Measurements from ENCODE around the gene VIPR2.

Gene VIPR2

DNA sequence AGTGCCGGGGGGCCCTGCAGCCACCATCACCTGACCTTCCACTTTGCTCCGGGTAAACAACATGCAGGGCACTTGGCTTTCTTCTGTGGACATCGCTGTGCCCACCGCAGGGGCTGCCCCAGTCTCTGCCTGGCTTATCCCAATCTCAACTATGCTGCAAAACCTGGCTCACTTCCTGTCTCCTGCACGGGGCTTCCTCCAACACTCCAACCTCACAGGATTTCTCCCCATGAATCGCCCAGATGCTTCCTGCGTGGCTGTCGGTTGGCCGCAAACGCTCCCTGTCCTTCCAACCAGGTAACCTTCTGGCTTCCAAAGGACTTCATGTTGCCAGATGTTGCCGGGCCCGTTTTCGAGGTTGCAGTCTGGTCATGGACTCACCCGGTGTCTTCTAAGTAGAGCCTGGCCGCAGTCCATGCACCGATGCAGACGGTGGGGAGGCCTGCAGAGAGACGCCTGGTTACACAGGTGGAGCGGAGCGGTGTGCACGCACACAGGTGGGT is 109.0 kb downstream of the VIPR2 start:
- no peak for DNase-seq

DNA sequence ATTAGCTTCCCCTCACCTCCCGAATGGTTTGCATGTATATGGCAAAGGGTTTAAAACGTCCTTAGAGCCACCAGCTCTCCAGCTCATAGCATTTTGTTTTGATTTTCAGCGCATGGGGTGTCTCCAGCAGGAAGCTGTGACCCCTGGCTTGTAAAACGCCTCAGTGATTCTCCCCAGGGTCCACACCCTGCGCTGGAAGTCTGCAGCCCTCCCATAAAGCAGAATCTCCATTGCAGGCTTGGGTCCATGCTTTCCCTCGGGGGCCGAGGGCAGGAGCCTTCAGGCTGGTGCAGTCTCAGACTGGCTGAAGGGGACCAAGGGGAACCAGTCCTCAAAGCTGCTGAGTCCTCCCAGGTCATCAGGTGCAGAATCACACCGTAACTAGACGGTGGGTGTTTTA is 109.7 kb downstream of the VIPR2 start:
- DNase-seq, result no peak

- DNase-seq, result no peak
These were observed 110.3 kb downstream of the VIPR2 start for GRCh38 chr7:159034394-159034793.

DNA sequence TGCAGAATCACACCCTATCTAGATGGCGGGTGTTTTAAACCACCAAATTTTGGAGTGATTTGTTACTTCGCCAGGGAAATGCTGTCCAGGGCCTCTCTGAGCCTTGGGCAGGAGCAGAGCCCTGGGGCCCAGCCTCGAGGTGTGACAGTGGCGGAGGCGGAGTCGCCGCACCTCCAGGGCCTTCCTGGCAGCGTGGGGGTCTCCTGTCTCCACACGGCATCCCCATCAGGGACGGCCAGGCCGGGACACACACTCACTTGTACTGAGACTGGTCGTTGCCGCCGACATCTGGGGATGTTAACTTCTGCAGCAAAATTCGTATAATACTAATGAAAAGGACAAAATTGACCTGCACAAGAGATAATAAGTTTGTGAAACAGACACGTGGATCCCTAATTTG is 110.7 kb downstream of the VIPR2 start:
- DNase-seq, result no peak

DNA sequence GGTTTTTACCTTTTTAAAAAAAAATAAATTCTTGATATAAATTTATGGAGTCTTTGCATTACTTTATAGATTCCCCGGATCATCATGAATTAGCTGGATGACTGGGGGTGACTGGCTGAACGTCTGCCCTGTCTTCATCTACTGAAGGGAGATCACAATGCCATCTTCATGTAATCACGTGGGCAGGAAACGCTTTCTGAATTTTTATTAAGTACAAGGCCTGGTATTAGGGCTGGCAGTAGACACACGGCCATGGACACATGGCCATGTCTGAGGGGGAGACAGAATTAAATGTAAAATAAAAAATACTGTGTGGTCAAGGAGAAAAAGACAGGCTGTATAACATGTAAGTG is 111.2 kb downstream of the VIPR2 start:
- DNase-seq, result no peak

- no peak for DNase-seq
These were observed 111.8 kb downstream of the VIPR2 start for GRCh38 chr7:159032753-159033472.

GRCh38 chr7:159032322-159032721 is 112.3 kb downstream of the VIPR2 start:
- DNase-seq, result no peak

GRCh38 chr7:159031750-159032149 is 112.9 kb downstream of the VIPR2 start:
- no peak for DNase-seq

- DNase-seq, result no peak
These were observed 113.4 kb downstream of the VIPR2 start for GRCh38 chr7:159031135-159031701.

DNA sequence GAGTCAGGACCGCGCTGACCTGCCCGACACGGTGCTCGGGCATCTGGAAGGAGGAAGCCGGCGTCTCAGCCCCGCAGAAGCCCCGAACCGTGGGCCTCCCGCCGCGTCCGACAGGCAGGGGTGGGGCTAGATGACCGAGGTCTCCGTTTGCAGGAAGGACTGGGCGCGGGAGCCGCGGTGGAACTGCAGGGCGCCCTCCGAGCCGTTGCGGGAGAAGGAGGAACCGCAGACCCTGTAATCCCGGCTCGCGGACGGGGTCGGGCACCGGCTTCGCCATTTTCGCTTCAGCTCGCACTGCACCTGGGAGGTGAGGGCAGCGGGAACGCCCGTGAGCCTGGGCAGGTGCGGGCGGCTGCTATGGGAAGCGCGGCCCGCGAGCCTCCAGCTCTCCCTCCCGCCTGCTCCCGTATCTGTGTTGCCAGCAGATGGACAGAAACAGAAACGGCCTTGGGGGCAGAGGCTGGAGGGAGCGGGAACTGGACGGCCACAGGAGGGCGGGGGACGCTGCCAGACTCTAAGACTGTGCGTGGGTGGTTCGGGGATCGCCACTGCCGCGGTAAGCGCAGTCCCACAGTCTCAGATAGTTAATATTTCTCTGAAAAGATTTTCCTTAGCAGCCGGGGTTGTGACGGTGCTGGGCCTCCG is 114.1 kb downstream of the VIPR2 start:
- peak; percentile 42 for DNase-seq

DNA sequence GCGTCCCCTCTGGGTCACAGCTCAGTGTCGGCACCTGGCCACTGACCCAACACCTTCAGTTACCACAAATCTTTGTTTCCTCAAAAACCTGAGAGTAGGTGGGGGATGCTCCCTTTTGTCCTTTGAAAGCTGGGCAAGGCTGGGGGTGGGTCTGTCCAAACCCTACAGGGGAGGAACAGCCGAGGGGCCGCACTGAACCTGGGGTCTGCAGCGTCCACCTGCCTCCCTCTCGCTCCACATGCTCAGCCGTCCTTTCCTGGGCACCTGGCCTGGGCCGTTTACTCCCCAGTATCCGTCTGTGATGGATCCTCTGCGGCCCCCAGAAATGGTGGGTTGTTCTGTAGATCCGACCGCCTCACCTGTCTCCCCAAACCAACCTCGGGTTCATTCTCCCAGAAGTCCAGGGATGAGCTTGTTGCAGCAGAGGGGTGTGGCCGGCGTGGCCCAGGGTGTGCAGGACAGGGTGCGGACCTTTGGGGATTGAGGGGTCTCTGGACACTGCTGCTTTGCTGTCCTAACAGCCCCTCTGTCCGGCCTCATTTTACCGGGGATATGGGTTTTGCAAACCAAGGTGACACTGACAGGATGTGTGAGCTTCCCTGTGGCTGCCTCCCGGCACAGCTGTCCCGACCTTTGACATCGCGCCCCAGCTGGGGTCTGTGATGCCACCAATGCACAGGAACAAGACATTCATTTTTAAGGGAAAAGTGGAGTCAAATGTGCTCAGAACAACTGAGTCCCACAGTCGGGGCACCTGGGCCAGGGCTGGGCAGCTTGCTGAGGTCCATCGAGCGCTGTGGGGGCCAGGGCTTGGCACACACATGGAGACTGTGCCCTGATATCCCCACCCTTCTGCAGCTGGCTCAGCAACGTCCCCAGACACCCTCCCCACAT is 115.9 kb downstream of the VIPR2 start:
- DNase-seq, result no peak

- DNase-seq, result no peak
These were observed 116.7 kb downstream of the VIPR2 start for GRCh38 chr7:159027789-159028507.

- DNase-seq, result no peak
These were observed 117.4 kb downstream of the VIPR2 start for GRCh38 chr7:159027056-159027788.

- DNase-seq, result no peak
These were observed 118.2 kb downstream of the VIPR2 start for GRCh38 chr7:159026271-159027055.

GRCh38 chr7:159025161-159025779 is 119.4 kb downstream of the VIPR2 start:
- DNase-seq, result peak; percentile 24

DNA sequence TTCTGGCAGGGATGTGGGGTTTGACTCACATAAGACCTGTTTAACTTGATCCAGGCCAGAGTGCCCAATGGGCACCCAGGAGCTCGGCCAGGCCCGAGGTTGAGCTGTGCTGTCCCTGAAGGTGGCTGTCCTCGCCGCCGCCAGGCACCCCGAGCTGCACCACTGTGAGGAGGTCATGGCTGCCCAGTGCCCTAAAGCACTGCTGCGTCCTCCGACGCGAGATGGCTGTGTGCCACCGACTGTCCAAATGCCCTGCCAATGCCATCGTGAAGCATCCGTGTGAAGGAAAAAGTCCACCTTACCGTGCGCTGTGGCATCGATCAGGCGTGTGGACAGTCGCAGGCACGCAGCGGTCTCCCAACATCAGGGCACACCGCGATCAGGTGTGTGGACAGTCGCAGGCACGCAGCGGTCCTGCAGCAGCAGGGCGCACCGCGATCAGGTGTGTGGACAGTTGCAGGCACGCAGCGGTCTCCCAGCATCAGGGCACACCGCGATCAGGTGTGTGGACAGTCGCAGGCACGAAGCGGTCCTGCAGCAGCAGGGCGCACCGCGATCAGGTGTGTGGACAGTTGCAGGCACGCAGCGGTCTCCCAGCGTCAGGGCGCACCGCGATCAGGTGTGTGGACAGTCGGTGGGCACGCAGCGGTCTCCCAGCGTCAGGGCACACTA is 120.3 kb downstream of the VIPR2 start:
- no peak for DNase-seq

DNA sequence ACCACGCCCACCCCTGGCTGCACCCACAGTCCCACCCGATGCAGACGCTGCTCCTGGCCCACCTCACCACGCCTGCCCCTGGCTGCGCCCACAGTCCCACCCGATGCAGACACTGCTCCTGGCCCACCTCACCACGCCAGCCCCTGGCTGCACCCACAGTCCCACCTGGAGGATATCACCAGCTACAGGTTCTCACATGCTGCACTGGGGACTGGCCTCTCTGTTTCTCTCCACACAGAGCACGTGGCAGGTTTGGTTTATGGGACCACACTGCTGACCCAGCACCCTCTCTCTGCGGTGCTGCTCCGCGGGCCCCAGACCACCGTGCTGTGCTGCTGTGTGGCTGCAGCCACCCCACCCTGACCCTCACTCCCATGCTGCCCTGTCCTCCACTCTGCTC is 120.9 kb downstream of the VIPR2 start:
- DNase-seq, result no peak

DNA sequence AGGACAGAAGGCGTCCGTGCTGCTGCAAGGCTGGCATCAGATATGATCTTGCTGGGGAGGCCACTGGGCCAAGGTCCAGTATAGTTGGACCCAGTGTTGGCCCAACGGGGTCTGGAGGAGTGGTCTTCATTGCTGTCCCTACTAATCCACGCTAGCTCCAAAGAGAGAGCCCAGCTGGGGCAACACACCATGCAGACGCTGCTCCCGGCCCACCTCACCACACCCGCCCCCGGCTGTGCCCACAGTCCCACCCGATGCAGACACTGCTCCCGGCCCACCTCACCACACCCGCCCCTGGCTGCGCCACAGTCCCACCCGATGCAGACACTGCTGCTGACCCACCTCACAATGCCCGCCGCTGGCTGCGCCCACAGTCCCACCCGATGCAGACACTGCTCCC is 121.5 kb downstream of the VIPR2 start:
- DNase-seq, result no peak

GRCh38 chr7:159022238-159022993 is 122.3 kb downstream of the VIPR2 start:
- no peak for DNase-seq

All from OCI-M1 (cell line).